Loucy (cell line): Measurements from ENCODE around the gene PNP.

ENCODE experiments used
- CTCF ChIP-seq: fragments of 200-600 bp; sonication (generic); conservative IDR thresholded peaks from 2 replicates; pipeline ENCODE4 v1.5.1; 2014; ENCODE audit warnings: mild to moderate bottlenecking, antibody characterized with exemption, low read length
- EZH2phosphoT487 ChIP-seq: fragments of 200-600 bp; IDR thresholded peaks from 2 replicates; pipeline ENCODE4 v1.6.1; 2018; ENCODE audit warnings: antibody characterized with exemption, mild to moderate bottlenecking, moderate library complexity, borderline replicate concordance

GRCh38 chr14:20469890-20470602, 840 bp downstream of the PNP start:
- TF ChIP-seq CTCF (no peak), EZH2phosphoT487 (no peak)
